ENCODE results near the gene AGMAT. TPM values are rescaled to one million over a fixed set of nuclear protein-coding genes. Genes with fewer than 3 reads are reported as not detected.
"Not testable (repeated sequence)": the region's sequence is repeated elsewhere in the genome, so short reads cannot be mapped to it uniquely, and the experiment has no call there.

The AGMAT gene
- total RNA-seq, 2 experiments from 2014 or later: 3.8 to 4.6 TPM

DNA sequence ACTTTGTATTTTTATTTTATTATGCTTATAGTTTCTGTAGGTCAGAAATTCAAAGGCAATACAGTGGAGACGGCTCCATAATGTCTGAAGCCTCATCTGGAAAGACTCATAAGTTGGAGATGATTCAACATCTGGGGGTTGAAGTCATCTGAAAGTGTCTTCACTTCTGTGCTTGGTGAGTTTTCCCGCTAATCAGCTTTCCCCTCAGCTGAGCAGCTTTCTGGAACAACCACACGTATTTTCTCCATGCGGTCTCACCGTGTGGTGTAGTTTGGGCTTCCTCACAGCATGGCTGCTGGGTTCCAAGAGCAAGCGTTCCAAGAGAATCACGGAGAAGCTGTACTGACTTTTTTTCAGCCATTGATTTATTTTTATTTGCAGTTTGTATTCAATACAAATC, 24.8 kb upstream of the AGMAT start:
- H3K36me3 Mint-ChIP-seq (ENCODE audit: low read depth): no peaks in the 10 kb centered on the region
- H3K4me3 Mint-ChIP-seq: no peak overlapping the region
- intact Hi-C loops (cut with DNase I, micrococcal nuclease): loop anchor here in 1 of 2 experiments (10.0 kb wide), 2 partner anchors 365 to 605 kb away; partner anchors contain the start of genes ARHGEF19 and ZBTB17
- H3K27me3 Mint-ChIP-seq: no peaks in the 10 kb centered on the region
- DNase-seq (no peak), ATAC-seq (ENCODE audit: poor library complexity) (no peak)
- ChIA-PET CTCF (no interaction called here), POLR2A (no interaction called here)
- Histone ChIP-seq H3K4me1 (ENCODE audit: insufficient read depth, low read length) (no peaks in the 10 kb centered on the region), H3K9me3 (ENCODE audit: control insufficient read depth in 1 of 2, insufficient read depth in 1 of 2, low read length in 2 of 2) (no peaks in the 10 kb centered on the region), H3K4me3 (ENCODE audit: low read length) (no peak overlapping the region), H3K36me3 (ENCODE audit: insufficient read depth, low read length) (no peaks in the 10 kb centered on the region), H3K27me3 (ENCODE audit: control insufficient read depth in 1 of 2, insufficient read depth in 2 of 2, low read length in 2 of 2) (no peaks in the 10 kb centered on the region), H3K27ac (ENCODE audit: low read depth in 1 of 2, low read length in 2 of 2) (no peak overlapping the region)
- TF ChIP-seq, protein P1, sequence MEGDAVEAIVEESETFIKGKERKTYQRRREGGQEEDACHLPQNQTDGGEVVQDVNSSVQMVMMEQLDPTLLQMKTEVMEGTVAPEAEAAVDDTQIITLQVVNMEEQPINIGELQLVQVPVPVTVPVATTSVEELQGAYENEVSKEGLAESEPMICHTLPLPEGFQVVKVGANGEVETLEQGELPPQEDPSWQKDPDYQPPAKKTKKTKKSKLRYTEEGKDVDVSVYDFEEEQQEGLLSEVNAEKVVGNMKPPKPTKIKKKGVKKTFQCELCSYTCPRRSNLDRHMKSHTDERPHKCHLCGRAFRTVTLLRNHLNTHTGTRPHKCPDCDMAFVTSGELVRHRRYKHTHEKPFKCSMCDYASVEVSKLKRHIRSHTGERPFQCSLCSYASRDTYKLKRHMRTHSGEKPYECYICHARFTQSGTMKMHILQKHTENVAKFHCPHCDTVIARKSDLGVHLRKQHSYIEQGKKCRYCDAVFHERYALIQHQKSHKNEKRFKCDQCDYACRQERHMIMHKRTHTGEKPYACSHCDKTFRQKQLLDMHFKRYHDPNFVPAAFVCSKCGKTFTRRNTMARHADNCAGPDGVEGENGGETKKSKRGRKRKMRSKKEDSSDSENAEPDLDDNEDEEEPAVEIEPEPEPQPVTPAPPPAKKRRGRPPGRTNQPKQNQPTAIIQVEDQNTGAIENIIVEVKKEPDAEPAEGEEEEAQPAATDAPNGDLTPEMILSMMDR (IDR thresholded peaks at IDR 0.05): no peak
- no peaks in the 10 kb centered on the region for H3K4me1 Mint-ChIP-seq (ENCODE audit: low read depth)
- no peak overlapping the region for H3K27ac Mint-ChIP-seq
- H3K9me3 Mint-ChIP-seq: no peaks in the 10 kb centered on the region

DNA sequence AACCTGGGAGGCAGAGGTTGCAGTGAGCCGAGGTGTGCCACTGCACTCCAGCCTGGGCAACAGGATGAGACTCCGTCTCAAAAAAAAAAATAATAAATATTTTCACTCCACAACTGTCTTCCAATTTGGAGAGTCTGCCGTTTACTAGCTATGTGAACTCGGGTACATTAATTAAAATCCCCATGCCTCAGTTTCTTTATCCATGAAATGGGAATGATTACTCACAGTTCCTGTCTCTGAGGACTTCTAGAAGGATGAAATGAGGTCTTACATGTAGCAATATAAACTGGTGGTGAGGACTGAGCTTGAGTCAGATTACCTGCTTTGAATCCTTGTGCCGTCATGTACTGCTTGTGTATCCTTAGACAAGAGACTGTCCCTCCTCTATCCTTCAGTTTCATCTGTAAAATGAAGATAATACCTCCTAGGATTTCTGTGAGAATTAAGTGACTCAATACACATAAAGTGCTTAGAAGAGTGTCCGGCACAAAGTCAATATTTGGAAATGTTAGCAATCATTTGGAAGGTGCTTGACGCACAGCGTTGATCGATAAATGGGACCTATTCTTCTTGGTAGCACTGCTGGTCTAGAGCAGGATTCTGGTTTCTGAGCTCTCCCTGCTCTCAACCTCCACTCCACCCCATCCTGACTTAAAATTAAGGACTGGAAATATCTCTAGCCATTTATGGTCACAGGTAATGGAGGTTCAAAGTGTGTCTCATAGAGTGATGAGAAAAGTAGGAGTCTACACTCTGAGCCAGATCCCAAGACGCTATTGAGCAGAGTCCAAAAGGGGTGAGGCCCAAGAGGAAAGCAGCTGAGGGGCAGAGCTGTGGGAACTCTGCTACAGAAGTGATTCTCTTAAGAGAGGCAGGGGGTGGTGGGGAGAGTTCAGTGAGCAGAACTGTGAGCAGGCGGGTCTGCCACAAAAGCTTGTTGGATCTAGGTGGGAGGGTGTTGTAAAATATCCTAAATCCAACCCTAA, 20.8 kb upstream of the AGMAT start:
- no peaks in the 10 kb centered on the region for H3K36me3 ChIP-seq (ENCODE audit: insufficient read depth, low read length)
- H3K27ac ChIP-seq (ENCODE audit: low read depth in 1 of 2, low read length in 2 of 2): no peak overlapping the region
- no peak for DNase-seq
- no peaks in the 10 kb centered on the region for H3K27me3 ChIP-seq (ENCODE audit: control insufficient read depth in 1 of 2, insufficient read depth in 2 of 2, low read length in 2 of 2)
- H3K4me1 Mint-ChIP-seq (ENCODE audit: low read depth): peaks cover 13% of the 10 kb centered on the region
- H3K9me3 Mint-ChIP-seq: no peaks in the 10 kb centered on the region
- peaks cover 15% of the 10 kb centered on the region for H3K4me1 ChIP-seq (ENCODE audit: insufficient read depth, low read length)
- POLR2A ChIA-PET: no interaction called here
- H3K36me3 Mint-ChIP-seq (ENCODE audit: low read depth): no peaks in the 10 kb centered on the region
- CTCF ChIA-PET: interaction anchor here (0.6 to 0.9 kb wide), 2 partner anchors 9 to 754 kb away, joined by 4 read pairs; no protein-coding TSS in a partner anchor
- TF ChIP-seq, protein P1 (IDR thresholded peaks at IDR 0.05): no peak
- no peak overlapping the region for H3K27ac Mint-ChIP-seq
- no peak overlapping the region for H3K4me3 ChIP-seq (ENCODE audit: low read length)
- no peak for ATAC-seq (ENCODE audit: poor library complexity)
- peaks cover 0 to 3% of the 10 kb centered on the region in 2 experiments for H3K9me3 ChIP-seq (ENCODE audit: control insufficient read depth in 1 of 2, insufficient read depth in 1 of 2, low read length in 2 of 2)
- no peak overlapping the region for H3K4me3 Mint-ChIP-seq
- H3K27me3 Mint-ChIP-seq: no peaks in the 10 kb centered on the region
- intact Hi-C loops (cut with DNase I, micrococcal nuclease): no loop called here

DNA sequence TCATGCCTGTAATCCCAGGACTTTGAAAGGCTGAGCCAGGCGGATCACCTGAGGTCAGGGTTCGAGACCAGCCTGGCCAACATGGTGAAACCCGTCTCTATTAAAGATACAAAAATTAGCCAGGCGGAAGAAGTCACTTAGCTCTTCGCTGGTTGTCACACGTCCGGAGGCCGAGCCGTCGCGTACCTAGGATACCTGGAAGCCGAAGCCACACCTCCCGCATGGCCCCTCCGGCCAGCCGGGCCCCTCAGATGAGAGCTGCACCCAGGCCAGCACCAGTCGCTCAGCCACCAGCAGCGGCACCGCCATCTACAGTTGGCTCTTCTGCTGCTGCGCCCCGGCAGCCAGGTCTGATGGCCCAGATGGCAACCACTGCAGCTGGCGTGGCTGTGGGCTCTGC, 19.5 kb upstream of the AGMAT start:
- Mint-ChIP-seq H3K4me1 (ENCODE audit: low read depth) (peaks cover 13% of the 10 kb centered on the region), H3K27ac (peak overlapping the region; percentile 80)
- intact Hi-C loops (cut with DNase I, micrococcal nuclease): loop anchor here in 1 of 2 experiments (5.0 kb wide), 1 partner anchor 77 kb away; the partner anchor contains the start of gene DNAJC16
- H3K27me3 ChIP-seq (ENCODE audit: control insufficient read depth in 1 of 2, insufficient read depth in 2 of 2, low read length in 2 of 2); H3K9me3 ChIP-seq (ENCODE audit: control insufficient read depth in 1 of 2, insufficient read depth in 1 of 2, low read length in 2 of 2); ATAC-seq (ENCODE audit: poor library complexity); H3K36me3 Mint-ChIP-seq (ENCODE audit: low read depth); H3K27ac ChIP-seq (ENCODE audit: low read depth in 1 of 2, low read length in 2 of 2); H3K9me3 Mint-ChIP-seq; H3K4me3 Mint-ChIP-seq; H3K36me3 ChIP-seq (ENCODE audit: insufficient read depth, low read length); H3K27me3 Mint-ChIP-seq; H3K4me3 ChIP-seq (ENCODE audit: low read length): not testable (repeated sequence)
- peak in 1 of 14 experiments; percentile 37 for DNase-seq
- ChIA-PET POLR2A (interaction anchor here (0.6 to 3.0 kb wide), 6 partner anchors 11 to 759 kb away, joined by 3 to 34 read pairs (median 6); no protein-coding TSS in a partner anchor), CTCF (interaction anchor here (0.9 kb wide), 1 partner anchor 11 kb away, joined by 4 read pairs; no protein-coding TSS in a partner anchor)
- peaks cover 15% of the 10 kb centered on the region for H3K4me1 ChIP-seq (ENCODE audit: insufficient read depth, low read length)

DNA sequence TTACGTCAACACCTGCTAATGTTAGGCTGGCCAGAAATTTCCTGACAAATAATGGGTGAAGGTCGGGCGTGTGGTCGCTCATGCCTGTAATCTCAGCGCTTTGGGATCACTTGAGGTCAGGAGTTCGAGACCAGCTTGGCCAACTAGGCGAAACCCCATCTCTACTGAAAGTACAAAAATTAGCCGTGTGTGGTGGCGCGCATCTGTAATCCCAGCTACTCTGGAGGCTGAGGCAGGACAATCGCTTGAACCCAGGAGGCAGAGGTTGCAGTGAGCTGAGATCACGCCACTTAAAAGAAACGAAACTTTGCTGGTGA, 19.1 kb upstream of the AGMAT start:
- not testable (repeated sequence) for ATAC-seq (ENCODE audit: poor library complexity); H3K9me3 ChIP-seq (ENCODE audit: control insufficient read depth in 1 of 2, insufficient read depth in 1 of 2, low read length in 2 of 2); DNase-seq; H3K9me3 Mint-ChIP-seq; H3K36me3 ChIP-seq (ENCODE audit: insufficient read depth, low read length); H3K36me3 Mint-ChIP-seq (ENCODE audit: low read depth); H3K27me3 ChIP-seq (ENCODE audit: control insufficient read depth in 1 of 2, insufficient read depth in 2 of 2, low read length in 2 of 2); H3K27me3 Mint-ChIP-seq
- peaks cover 15% of the 10 kb centered on the region for H3K4me1 ChIP-seq (ENCODE audit: insufficient read depth, low read length)
- H3K4me3 ChIP-seq (ENCODE audit: low read length): peak overlapping the region; percentile 95
- peak overlapping the region; percentile 80 for H3K27ac Mint-ChIP-seq
- intact Hi-C loops (cut with DNase I, micrococcal nuclease): loop anchor here (1.0 to 5.0 kb wide), 3 partner anchors 13 to 77 kb away; partner anchors contain the start of genes DDI2 (in 2 of the 2) and DNAJC16 (in 1 of the 2)
- H3K27ac ChIP-seq (ENCODE audit: low read depth in 1 of 2, low read length in 2 of 2): peak overlapping the region; percentile 46 to 47
- peak overlapping the region; percentile 65 for H3K4me3 Mint-ChIP-seq
- H3K4me1 Mint-ChIP-seq (ENCODE audit: low read depth): peaks cover 13% of the 10 kb centered on the region
- ChIA-PET POLR2A (interaction anchor here (0.6 to 3.0 kb wide), 12 partner anchors 11 to 759 kb away, joined by 3 to 34 read pairs (median 4); partner anchors contain the start of gene DNAJC16), CTCF (interaction anchor here (1.1 to 2.1 kb wide), 3 partner anchors 12 to 20 kb away, joined by 5 read pairs; partner anchors contain the start of gene AGMAT)
